GM12878 (cell line): ENCODE measurements around the gene SORBS1. TPM values are rescaled to one million over a fixed set of nuclear protein-coding genes. Genes with fewer than 3 reads are reported as not detected.

Source experiments
- BMI1 ChIP-seq: fragments of 450-650 bp; IDR thresholded peaks from 2 replicates; pipeline ENCODE4 v1.6.1; 2016; ENCODE audit warnings: mild to moderate bottlenecking, moderate library complexity, borderline replicate concordance
- BRCA1 ChIP-seq: IDR thresholded peaks from 2 replicates; pipeline ENCODE4 v1.6.1; 2011; ENCODE audit warnings: low read depth, low read length, improper control_type of control experiment
- CBFB ChIP-seq: IDR thresholded peaks from 2 replicates; pipeline ENCODE4 v1.6.1; 2016; ENCODE audit warnings: antibody characterized with exemption, low read depth
- EED ChIP-seq: sonication (generic); IDR thresholded peaks from 2 replicates; pipeline ENCODE4 v1.6.1; 2016; ENCODE audit warnings: antibody characterized with exemption, low read depth
- EZH2 ChIP-seq: IDR thresholded peaks from 2 replicates; pipeline ENCODE4 v1.6.1; 2012; ENCODE audit warnings: low read depth, mild to moderate bottlenecking, control low read depth, inconsistent platforms, low read length, borderline replicate concordance; ENCODE audit not compliant: control insufficient read depth
- HDAC6 ChIP-seq: fragments of 200-600 bp; sonication (generic); IDR thresholded peaks from one replicate; pipeline ENCODE4 v1.8.0; 2017; ENCODE audit warnings: antibody characterized with exemption; ENCODE audit not compliant: unreplicated experiment
- HDGF ChIP-seq: fragments of 450-650 bp; IDR thresholded peaks from 2 replicates; pipeline ENCODE4 v1.6.1; 2016; ENCODE audit warnings: antibody characterized with exemption
- IKZF1 ChIP-seq: fragments of 450-650 bp; conservative IDR thresholded peaks from 2 replicates; pipeline ENCODE4 v1.6.1; 2017; ENCODE audit warnings: antibody characterized with exemption, mild to moderate bottlenecking
- IRF5 ChIP-seq: fragments of 450-650 bp; IDR thresholded peaks from 2 replicates; pipeline ENCODE4 v1.6.1; 2017; ENCODE audit warnings: borderline replicate concordance
- JUNB ChIP-seq: IDR thresholded peaks from 2 replicates; pipeline ENCODE4 v1.6.1; 2016; ENCODE audit warnings: antibody characterized with exemption, mild to moderate bottlenecking
- MEF2B ChIP-seq: fragments of 450-650 bp; IDR thresholded peaks from 2 replicates; pipeline ENCODE4 v1.6.1; 2018; ENCODE audit warnings: mild to moderate bottlenecking, moderate library complexity; ENCODE audit not compliant: partially characterized antibody, poor library complexity, severe bottlenecking
- MTA3 ChIP-seq: IDR thresholded peaks from 2 replicates; pipeline ENCODE4 v1.6.1; 2012; ENCODE audit warnings: low read length, inconsistent platforms, borderline replicate concordance
- MXI1 ChIP-seq: fragments of 150-350 bp; IDR thresholded peaks from 2 replicates; pipeline ENCODE4 v1.6.1; 2011; ENCODE audit warnings: low read depth, mild to moderate bottlenecking, inconsistent platforms, low read length, improper control_type of control experiment
- NFXL1 ChIP-seq: fragments of 450-650 bp; IDR thresholded peaks from 2 replicates; pipeline ENCODE4 v1.6.1; 2017; ENCODE audit warnings: antibody characterized with exemption, mild to moderate bottlenecking, borderline replicate concordance
- NFYB ChIP-seq: IDR thresholded peaks from 2 replicates; pipeline ENCODE4 v1.6.1; 2011; ENCODE audit warnings: low read depth, mild to moderate bottlenecking, low read length, improper control_type of control experiment, moderate library complexity; ENCODE audit not compliant: insufficient read depth
- NRF1 ChIP-seq: conservative IDR thresholded peaks from 2 replicates; pipeline ENCODE4 v1.6.1; 2011; ENCODE audit warnings: mild to moderate bottlenecking, low read depth, low read length, improper control_type of control experiment
- PAX8 ChIP-seq: fragments of 450-650 bp; IDR thresholded peaks from 2 replicates; pipeline ENCODE4 v1.6.1; 2017; ENCODE audit warnings: mild to moderate bottlenecking, moderate library complexity
- POLR2AphosphoS2 ChIP-seq: IDR thresholded peaks from 2 replicates; pipeline ENCODE4 v1.6.1; 2011; ENCODE audit warnings: low read depth, mild to moderate bottlenecking, low read length, improper control_type of control experiment, moderate library complexity
- POU2F2 ChIP-seq: IDR thresholded peaks from 3 replicates; pipeline ENCODE4 v1.6.1; 2011; ENCODE audit warnings: low read depth, mild to moderate bottlenecking, low read length, borderline replicate concordance
- RB1 ChIP-seq: fragments of 450-650 bp; formaldehyde crosslinking; IDR thresholded peaks from 2 replicates; pipeline ENCODE4 v1.6.1; 2017; ENCODE audit warnings: mild to moderate bottlenecking, borderline replicate concordance
- SMAD5 ChIP-seq: IDR thresholded peaks from 2 replicates; pipeline ENCODE4 v1.6.1; 2016; ENCODE audit warnings: antibody characterized with exemption, low read depth
- SMARCA5 ChIP-seq: fragments of 450-650 bp; IDR thresholded peaks from 2 replicates; pipeline ENCODE4 v1.6.1; 2017; ENCODE audit warnings: mild to moderate bottlenecking
- TCF3 ChIP-seq: IDR thresholded peaks from 2 replicates; pipeline ENCODE4 v1.6.1; 2012; ENCODE audit warnings: low read depth, mild to moderate bottlenecking, low read length, borderline replicate concordance; ENCODE audit not compliant: insufficient read depth
- YY1 ChIP-seq: IDR thresholded peaks from 2 replicates; pipeline ENCODE4 v1.6.1; 2011; ENCODE audit warnings: low read depth, mild to moderate bottlenecking, low read length
- ZNF207 ChIP-seq: fragments of 450-650 bp; IDR thresholded peaks from 2 replicates; pipeline ENCODE4 v1.6.1; 2014; ENCODE audit warnings: antibody characterized with exemption, mild to moderate bottlenecking, borderline replicate concordance
- ZNF274 ChIP-seq: IDR thresholded peaks from one replicate; pipeline ENCODE4 v1.8.0; 2011; ENCODE audit not compliant: insufficient read length, insufficient read depth
- polyA plus RNA-seq, 11 experiments: library from polyadenylated mRNA; depleted of rRNA in 4 of 11; unstranded in 6 of 11; stranded (reverse) in 5 of 11; fragments of >200 nt; fragmentation: Nextera tagmentation in 4 of 11; fragmentation: Illumina TruSeq in 1 of 11; extraction: Ambion mirVana in 4 of 11; extraction: Trizol in 1 of 11; gene quantifications; 1 replicate in 1 of 11; 2 replicates in 10 of 11; pipeline versions ENCODE4 v1.2.1 to v1.2.3, GENCODE V29; 2011 to 2016; ENCODE audit warnings: inconsistent platforms in 2 of 11, missing spikeins in 2 of 11, low read depth in 1 of 11
- total RNA-seq, 4 experiments: library from RNA; depleted of rRNA in 3 of 4; stranded (reverse); fragments of >200 nt in 3 of 4; fragmentation: Illumina TruSeq in 1 of 4; extraction: Trizol in 1 of 4; gene quantifications; 2 replicates each; pipeline versions ENCODE4 v1.2.1 to v1.2.3, GENCODE V29; 2013 to 2021
- TF ChIP-seq, protein P1 (sequence below), 3 experiments: IDR thresholded peaks in 2 of 3; conservative IDR thresholded peaks in 1 of 3; 2 replicates each; pipeline ENCODE4 v1.5.1; 2011; ENCODE audit warnings: low read depth in 3 of 3, low read length in 3 of 3, mild to moderate bottlenecking in 3 of 3, control low read depth in 2 of 3, moderate library complexity in 2 of 3, inconsistent platforms in 1 of 3, mixed read lengths in 1 of 3; ENCODE audit not compliant: control insufficient read depth in 2 of 3, insufficient read depth in 1 of 3; ENCODE audit errors: extremely low read depth in 1 of 3
- TF ChIP-seq, protein P2 (sequence below): IDR thresholded peaks from 2 replicates; pipeline ENCODE4 v1.6.1; 2012; ENCODE audit warnings: low read length, inconsistent platforms

Gene SORBS1
- total and polyA plus RNA-seq, 10 of the 15 experiments (the other 5 are each of a cell fraction or from before 2014, with no cell fraction given): 0.13 to 0.75 (median 0.39) TPM

- TF ChIP-seq PAX8: no peak
- peak; percentile 52; the same call in 1 of the 2 replicates for TF ChIP-seq HDGF
- TF ChIP-seq, protein P1, sequence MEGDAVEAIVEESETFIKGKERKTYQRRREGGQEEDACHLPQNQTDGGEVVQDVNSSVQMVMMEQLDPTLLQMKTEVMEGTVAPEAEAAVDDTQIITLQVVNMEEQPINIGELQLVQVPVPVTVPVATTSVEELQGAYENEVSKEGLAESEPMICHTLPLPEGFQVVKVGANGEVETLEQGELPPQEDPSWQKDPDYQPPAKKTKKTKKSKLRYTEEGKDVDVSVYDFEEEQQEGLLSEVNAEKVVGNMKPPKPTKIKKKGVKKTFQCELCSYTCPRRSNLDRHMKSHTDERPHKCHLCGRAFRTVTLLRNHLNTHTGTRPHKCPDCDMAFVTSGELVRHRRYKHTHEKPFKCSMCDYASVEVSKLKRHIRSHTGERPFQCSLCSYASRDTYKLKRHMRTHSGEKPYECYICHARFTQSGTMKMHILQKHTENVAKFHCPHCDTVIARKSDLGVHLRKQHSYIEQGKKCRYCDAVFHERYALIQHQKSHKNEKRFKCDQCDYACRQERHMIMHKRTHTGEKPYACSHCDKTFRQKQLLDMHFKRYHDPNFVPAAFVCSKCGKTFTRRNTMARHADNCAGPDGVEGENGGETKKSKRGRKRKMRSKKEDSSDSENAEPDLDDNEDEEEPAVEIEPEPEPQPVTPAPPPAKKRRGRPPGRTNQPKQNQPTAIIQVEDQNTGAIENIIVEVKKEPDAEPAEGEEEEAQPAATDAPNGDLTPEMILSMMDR (IDR thresholded peaks at IDR 0.05 in 2 of 3, conservative IDR thresholded peaks at IDR 0.05 in 1 of 3; ENCODE audit: control insufficient read depth in 2 of 3, extremely low read depth in 1 of 3, insufficient read depth in 1 of 3, low read depth in 3 of 3, low read length in 3 of 3): no peak
- peak; percentile 73 for TF ChIP-seq MEF2B
- TF ChIP-seq IRF5: no peak
- TF ChIP-seq CBFB: peak; percentile 82
- peak; percentile 57; the same call in 1 of the 3 replicates for TF ChIP-seq POU2F2
- no peak for TF ChIP-seq ZNF274
- TF ChIP-seq, protein P2, sequence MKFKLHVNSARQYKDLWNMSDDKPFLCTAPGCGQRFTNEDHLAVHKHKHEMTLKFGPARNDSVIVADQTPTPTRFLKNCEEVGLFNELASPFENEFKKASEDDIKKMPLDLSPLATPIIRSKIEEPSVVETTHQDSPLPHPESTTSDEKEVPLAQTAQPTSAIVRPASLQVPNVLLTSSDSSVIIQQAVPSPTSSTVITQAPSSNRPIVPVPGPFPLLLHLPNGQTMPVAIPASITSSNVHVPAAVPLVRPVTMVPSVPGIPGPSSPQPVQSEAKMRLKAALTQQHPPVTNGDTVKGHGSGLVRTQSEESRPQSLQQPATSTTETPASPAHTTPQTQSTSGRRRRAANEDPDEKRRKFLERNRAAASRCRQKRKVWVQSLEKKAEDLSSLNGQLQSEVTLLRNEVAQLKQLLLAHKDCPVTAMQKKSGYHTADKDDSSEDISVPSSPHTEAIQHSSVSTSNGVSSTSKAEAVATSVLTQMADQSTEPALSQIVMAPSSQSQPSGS: no peak
- TF ChIP-seq TCF3: peak; percentile 85
- TF ChIP-seq IKZF1: peak; percentile 92
- TF ChIP-seq NFYB: no peak
- TF ChIP-seq YY1: peak; percentile 57; the same call in 1 of the 2 replicates
- TF ChIP-seq POLR2AphosphoS2: peak; percentile 95
- 0 out of 2 replicates have a peak, but pooled peaks have one; percentile 23 for TF ChIP-seq SMARCA5
- no peak for TF ChIP-seq MXI1
- TF ChIP-seq RB1: peak; percentile 41; the same call in 1 of the 2 replicates
- TF ChIP-seq HDAC6: no peak
- TF ChIP-seq NFXL1: no peak
- peak; percentile 70; the same call in 1 of the 2 replicates for TF ChIP-seq EED
- 0 out of 2 replicates have a peak, but pooled peaks have one; percentile 21 for TF ChIP-seq JUNB
- TF ChIP-seq BRCA1: no peak
- peak; percentile 90 for TF ChIP-seq SMAD5
- no peak for TF ChIP-seq EZH2
- 0 out of 2 replicates have a peak, but pooled peaks have one; percentile 17 for TF ChIP-seq NRF1
- no peak for TF ChIP-seq BMI1
- TF ChIP-seq ZNF207: 0 out of 2 replicates have a peak, but pooled peaks have one; percentile 43
- no peak for TF ChIP-seq MTA3
Measured at GRCh38 chr10:95295031-95295755, 266.0 kb downstream of the SORBS1 start (continued).
